H1 (cell line): ENCODE results near the gene EPHA7. TPM values are rescaled to one million over a fixed set of nuclear protein-coding genes. Genes with fewer than 3 reads are reported as not detected.

Source experiments
- CTCF ChIA-PET: fragments of 300-600 bp; sonication (Branson Sonifier 250); formaldehyde crosslinking; loops from one replicate; lab custom pipeline; 2021; ENCODE audit not compliant: partially characterized antibody; lab: Charles Lee
- POLR2A ChIA-PET: fragments of 300-600 bp; sonication (Branson Sonifier 250); formaldehyde crosslinking; loops from one replicate; lab custom pipeline; 2021; ENCODE audit warnings: inconsistent platforms; ENCODE audit not compliant: partially characterized antibody; lab: Charles Lee
- DNase-seq, 2 experiments: peaks; one replicate each; pipeline versions ENCODE4 v3.0.0 to v3.0.0-alpha.2; 2010 to 2022; ENCODE audit warnings: low spot score in 2 of 2, low read depth in 1 of 2, mixed read lengths in 1 of 2
- FAIRE-seq: peaks from 2 replicates; lab custom pipeline; 2011; peaks lifted over from hg19 to GRCh38; lab: Jason Lieb, UNC
- H2AFZ ChIP-seq: 2 replicates; pipeline ENCODE4 v1.8.1; 2012; ENCODE audit warnings: low read length, inconsistent platforms
- H2AK5ac ChIP-seq: 2 replicates; pipeline ENCODE4 v1.6.1; 2013; ENCODE audit warnings: low read depth, low read length
- H2BK120ac ChIP-seq: replicated peaks from 2 replicates; pipeline ENCODE3; 2013; ENCODE audit warnings: low read depth, low read length, inconsistent platforms
- H2BK12ac ChIP-seq: 2 replicates; pipeline ENCODE4 v1.6.1; 2013; ENCODE audit warnings: low read depth, low read length
- H2BK15ac ChIP-seq: 2 replicates; pipeline ENCODE4 v1.6.1; 2013; ENCODE audit warnings: low read length
- H2BK20ac ChIP-seq: 2 replicates; pipeline ENCODE4 v1.6.1; 2013; ENCODE audit warnings: low read length
- H2BK5ac ChIP-seq: 2 replicates; pipeline ENCODE4 v1.6.1; 2013; ENCODE audit warnings: low read depth, low read length
- H3K14ac ChIP-seq: 2 replicates; pipeline ENCODE4 v1.6.1; 2013; ENCODE audit warnings: inconsistent platforms; ENCODE audit not compliant: insufficient read length
- H3K18ac ChIP-seq: 2 replicates; pipeline ENCODE4 v1.6.1; 2013; ENCODE audit warnings: low read length; ENCODE audit errors: extremely low read depth
- H3K23ac ChIP-seq: 2 replicates; pipeline ENCODE4 v1.6.1; 2013; ENCODE audit warnings: inconsistent platforms; ENCODE audit not compliant: insufficient read length
- H3K23me2 ChIP-seq: 2 replicates; pipeline ENCODE4 v1.6.1; 2013; ENCODE audit warnings: low read depth, low read length
- H3K27ac ChIP-seq: 2 replicates; pipeline ENCODE4 v1.6.1; 2011; ENCODE audit warnings: low read depth, low read length, inconsistent platforms
- H3K27me3 ChIP-seq, 4 experiments: replicated peaks in 1 of 4; 1 replicate in 1 of 4; 2 replicates in 3 of 4; pipeline versions ENCODE4 v1.6.1 to v1.8.1; 2011 to 2013; ENCODE audit warnings: low read length in 3 of 4, mild to moderate bottlenecking in 3 of 4, inconsistent platforms in 2 of 4, mixed read lengths in 2 of 4, moderate library complexity in 1 of 4; ENCODE audit not compliant: control insufficient read depth in 3 of 4, insufficient read depth in 3 of 4; ENCODE audit errors: extremely low read depth in 1 of 4
- H3K36me3 ChIP-seq, 4 experiments: 2 replicates each; pipeline versions ENCODE4 v1.6.1 to v1.8.1; 2011 to 2013; ENCODE audit warnings: mild to moderate bottlenecking in 4 of 4, low read length in 3 of 4, moderate library complexity in 2 of 4, control low read depth in 1 of 4, inconsistent platforms in 1 of 4; ENCODE audit not compliant: insufficient read depth in 4 of 4, control insufficient read depth in 2 of 4
- H3K4ac ChIP-seq: replicated peaks from 2 replicates; pipeline ENCODE3; 2013; ENCODE audit warnings: low read length, low read depth, mixed read lengths, inconsistent platforms; ENCODE audit not compliant: insufficient read length
- H3K4me1 ChIP-seq, 4 experiments: replicated peaks in 1 of 4; 1 replicate in 1 of 4; 2 replicates in 3 of 4; pipeline versions ENCODE4 v1.6.1 to v1.8.1; 2011 to 2013; ENCODE audit warnings: low read length in 3 of 4, inconsistent platforms in 2 of 4, mixed read lengths in 1 of 4; ENCODE audit not compliant: insufficient read depth in 4 of 4, control insufficient read depth in 3 of 4
- H3K4me2 ChIP-seq, 2 experiments: 2 replicates each; pipeline versions ENCODE4 v1.6.1 to v1.8.1; 2011 to 2013; ENCODE audit warnings: low read depth in 2 of 2, low read length in 2 of 2, control low read depth in 1 of 2, inconsistent platforms in 1 of 2, mild to moderate bottlenecking in 1 of 2; ENCODE audit not compliant: insufficient read depth in 1 of 2
- H3K4me3 ChIP-seq, 4 experiments: fragments of 200-600, 300-600 bp in 1 of 4; sonication (generic), shearing (Covaris generic), sonication (Bioruptor Twin) in 1 of 4; 2 replicates each; pipeline versions ENCODE4 v1.5.1 to v1.8.1; 2011 to 2016; ENCODE audit warnings: low read length in 4 of 4, low read depth in 3 of 4, control low read depth in 2 of 4, inconsistent platforms in 2 of 4, mild to moderate bottlenecking in 2 of 4, mixed read lengths in 1 of 4, moderate library complexity in 1 of 4; ENCODE audit not compliant: insufficient read depth in 2 of 4; ENCODE audit errors: extremely low read depth in 1 of 4
- H3K56ac ChIP-seq: replicated peaks from 2 replicates; pipeline ENCODE3; 2013; ENCODE audit warnings: low read depth, mild to moderate bottlenecking, mixed read lengths, low read length, inconsistent platforms; ENCODE audit not compliant: insufficient read length
- H3K79me1 ChIP-seq: 2 replicates; pipeline ENCODE4 v1.6.1; 2013; ENCODE audit warnings: low read depth, low read length, control low read depth
- H3K79me2 ChIP-seq, 2 experiments: 2 replicates each; pipeline versions ENCODE4 v1.6.1 to v1.8.1; 2012 to 2013; ENCODE audit warnings: low read length in 2 of 2, mild to moderate bottlenecking in 2 of 2, inconsistent platforms in 1 of 2; ENCODE audit not compliant: insufficient read depth in 2 of 2, control insufficient read depth in 1 of 2
- H3K9ac ChIP-seq, 4 experiments: replicated peaks in 1 of 4; 1 replicate in 1 of 4; 2 replicates in 3 of 4; pipeline versions ENCODE4 v1.6.1 to v1.8.1; 2011 to 2013; ENCODE audit warnings: low read depth in 3 of 4, low read length in 3 of 4, control low read depth in 2 of 4, mild to moderate bottlenecking in 2 of 4, moderate library complexity in 2 of 4, inconsistent platforms in 1 of 4; ENCODE audit errors: extremely low read depth in 1 of 4
- H3K9me3 ChIP-seq, 2 experiments: 2 replicates each; pipeline versions ENCODE4 v1.6.1 to v1.8.1; 2012 to 2013; ENCODE audit warnings: mild to moderate bottlenecking in 2 of 2, moderate library complexity in 2 of 2, control low read depth in 1 of 2, inconsistent platforms in 1 of 2, low read depth in 1 of 2, low read length in 1 of 2, mixed read lengths in 1 of 2; ENCODE audit not compliant: insufficient read depth in 2 of 2
- H4K20me1 ChIP-seq, 2 experiments: replicated peaks in 1 of 2; 2 replicates each; pipeline versions ENCODE3 to v1.8.1; 2011 to 2013; ENCODE audit warnings: inconsistent platforms in 2 of 2, low read length in 2 of 2, mild to moderate bottlenecking in 1 of 2; ENCODE audit not compliant: insufficient read depth in 2 of 2, control insufficient read depth in 1 of 2
- H4K5ac ChIP-seq: 2 replicates; pipeline ENCODE4 v1.6.1; 2013; ENCODE audit warnings: low read length, low read depth, mixed read lengths, inconsistent platforms; ENCODE audit not compliant: insufficient read length
- H4K8ac ChIP-seq: 2 replicates; pipeline ENCODE4 v1.8.0; 2013; ENCODE audit warnings: mild to moderate bottlenecking, moderate library complexity, low read length, inconsistent platforms; ENCODE audit not compliant: insufficient read depth; ENCODE audit errors: extremely low read depth
- H4K91ac ChIP-seq: replicated peaks from 2 replicates; pipeline ENCODE3; 2013; ENCODE audit warnings: low read length, mixed read lengths, inconsistent platforms; ENCODE audit not compliant: insufficient read length
- ATF3 ChIP-seq: IDR thresholded peaks from 2 replicates; pipeline ENCODE4 v1.6.1; 2011; ENCODE audit warnings: low read depth, mild to moderate bottlenecking, low read length; ENCODE audit not compliant: insufficient read depth
- BRCA1 ChIP-seq: IDR thresholded peaks from 2 replicates; pipeline ENCODE4 v1.6.1; 2012; ENCODE audit warnings: low read depth, low read length, improper control_type of control experiment
- EZH2 ChIP-seq: fragments of 200-600 bp; sonication (generic); IDR thresholded peaks from 2 replicates; pipeline ENCODE4 v1.7.1; 2012; ENCODE audit warnings: low read depth, mild to moderate bottlenecking, moderate library complexity, low read length, inconsistent platforms; ENCODE audit not compliant: severe bottlenecking
- HDAC2 ChIP-seq, 2 experiments: fragments of 300-600 bp in 1 of 2; sonication (generic) in 1 of 2; IDR thresholded peaks; 2 replicates each; pipeline ENCODE4 v1.6.1; 2011 to 2012; ENCODE audit warnings: low read depth in 2 of 2, low read length in 2 of 2, mild to moderate bottlenecking in 2 of 2, moderate library complexity in 2 of 2, borderline replicate concordance in 1 of 2, inconsistent platforms in 1 of 2
- JUND ChIP-seq: IDR thresholded peaks from 2 replicates; pipeline ENCODE4 v1.6.1; 2011; ENCODE audit warnings: mild to moderate bottlenecking, improper control_type of control experiment, low read length
- RAD21 ChIP-seq, 2 experiments: IDR thresholded peaks in 1 of 2; conservative IDR thresholded peaks in 1 of 2; 2 replicates each; pipeline ENCODE4 v1.6.1; 2011; ENCODE audit warnings: low read depth in 2 of 2, low read length in 2 of 2, improper control_type of control experiment in 1 of 2, inconsistent platforms in 1 of 2, mild to moderate bottlenecking in 1 of 2, moderate library complexity in 1 of 2
- RFX5 ChIP-seq: IDR thresholded peaks from 2 replicates; pipeline ENCODE4 v1.6.1; 2011; ENCODE audit warnings: low read depth, low read length, improper control_type of control experiment, borderline replicate concordance
- RXRA ChIP-seq: IDR thresholded peaks from 2 replicates; pipeline ENCODE4 v1.6.1; 2011; ENCODE audit warnings: low read depth, mild to moderate bottlenecking, low read length, moderate library complexity; ENCODE audit not compliant: insufficient read depth
- SIRT6 ChIP-seq: IDR thresholded peaks from one replicate; pipeline ENCODE4 v1.7.1; 2012; ENCODE audit warnings: low read length, inconsistent platforms
- SIX5 ChIP-seq: IDR thresholded peaks from 2 replicates; pipeline ENCODE4 v1.6.1; 2011; ENCODE audit warnings: mild to moderate bottlenecking, low read depth, low read length
- TBP ChIP-seq: IDR thresholded peaks from 2 replicates; pipeline ENCODE4 v1.6.1; 2011; ENCODE audit warnings: low read depth, low read length, improper control_type of control experiment
- YY1 ChIP-seq: IDR thresholded peaks from 2 replicates; pipeline ENCODE4 v1.6.1; 2011; ENCODE audit warnings: low read depth, mild to moderate bottlenecking, low read length
- WGBS, 2 experiments: shearing (Covaris generic) in 1 of 2; methylation state at CpG; one replicate each; pipeline versions ENCODE4 v1.1.6 to v1.1.7; 2013 to 2015; ENCODE audit warnings: low lambda C conversion rate in 2 of 2, mixed read lengths in 2 of 2, inconsistent platforms in 1 of 2, low coverage in 1 of 2, missing lambda C conversion rate in 1 of 2; ENCODE audit not compliant: insufficient replicate concordance in 2 of 2, insufficient coverage in 1 of 2, insufficient read length in 1 of 2; ENCODE audit errors: extremely low coverage in 1 of 2, missing lambda C conversion rate in 1 of 2; 5-methylcytosine and 5-hydroxymethylcytosine counted together
- polyA plus RNA-seq, 7 experiments: library from polyadenylated mRNA; depleted of rRNA in 3 of 7; stranded (reverse) in 5 of 7; unstranded in 2 of 7; fragments of >200 nt in 5 of 7; fragments of 200-250 nt in 2 of 7; gene quantifications; 1 replicate in 5 of 7; 2 replicates in 1 of 7; 4 replicates in 1 of 7; pipeline versions ENCODE4 v1.2.1 to v1.2.3, GENCODE V29; 2011 to 2013; ENCODE audit warnings: missing spikeins in 2 of 7, mixed read lengths in 2 of 7
- total RNA-seq: library from RNA; stranded (reverse); fragmentation: NEBNext Ultra II Directional; extraction: Animal tissue kit (Norgen Biotek cat#: 25700); gene quantifications from 2 replicates; pipeline ENCODE4 v1.2.1, GENCODE V29; 2021

EPHA7 gene
- total and polyA plus RNA-seq, 2 of the 8 experiments (the other 6 are each of a cell fraction or from before 2014, with no cell fraction given), result 1.3 to 6.8 TPM

DNA sequence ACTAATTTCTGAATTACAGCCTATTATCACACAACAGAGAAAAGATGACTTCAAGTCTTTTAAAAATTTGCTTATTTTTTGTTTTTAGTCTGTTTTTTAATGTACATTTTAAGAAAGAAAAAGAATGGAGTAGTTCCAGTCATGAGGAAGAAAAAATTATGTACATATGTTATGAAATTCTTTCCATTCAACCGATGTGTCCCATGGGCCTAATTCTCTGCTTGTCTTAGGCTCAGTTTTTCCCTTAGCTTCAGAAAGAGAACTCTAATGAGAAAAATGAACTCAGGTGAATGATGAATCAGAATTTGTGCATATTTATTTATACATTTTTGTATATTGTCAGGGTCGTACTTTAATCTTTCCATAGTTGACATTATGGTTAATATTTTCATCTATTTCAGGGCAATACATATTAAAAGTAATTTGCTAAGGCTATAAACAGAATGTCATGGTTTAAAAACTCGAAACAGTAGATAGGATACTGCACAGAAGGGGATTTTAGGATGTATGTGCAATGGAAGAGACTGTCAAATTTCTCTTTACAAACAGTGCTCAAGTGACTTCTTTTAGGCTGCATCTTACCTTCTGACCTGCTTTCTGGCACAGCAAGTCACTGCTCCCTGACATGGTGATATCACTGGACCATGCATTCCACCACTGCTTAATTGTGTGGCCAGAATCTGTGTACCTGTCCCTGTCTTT, 153.1 kb downstream of the EPHA7 start:
- no peak overlapping the region for H3K4me2 ChIP-seq
- ChIA-PET CTCF (no interaction called here), POLR2A (no interaction called here)
- H3K27ac ChIP-seq, result no peak overlapping the region
- H4K20me1 ChIP-seq, result no peaks in the 10 kb centered on the region
- no peaks in the 10 kb centered on the region for H3K4me1 ChIP-seq
- no peak overlapping the region for H4K5ac ChIP-seq
- no peak overlapping the region for H2BK20ac ChIP-seq
- H2BK15ac ChIP-seq, result no peak overlapping the region
- DNase-seq, result no peak
- WGBS, 2 experiments, result 89% methylated on average over 3 of the region's 3 CpGs; no CpG with 5 or more reads in 1 of the 2 experiments
- H3K79me1 ChIP-seq, result no peaks in the 10 kb centered on the region
- H3K18ac ChIP-seq, result no peak overlapping the region
- H2AFZ ChIP-seq, result no peak overlapping the region
- no peaks in the 10 kb centered on the region for H3K27me3 ChIP-seq
- no peaks in the 10 kb centered on the region for H3K23me2 ChIP-seq
- H3K4ac ChIP-seq, result no peak overlapping the region
- H3K9ac ChIP-seq, result no peak overlapping the region
- no peak overlapping the region for H2BK120ac ChIP-seq
- H2BK12ac ChIP-seq, result no peak overlapping the region
- no peak overlapping the region for H4K8ac ChIP-seq
- H3K9me3 ChIP-seq, result no peaks in the 10 kb centered on the region
- no peaks in the 10 kb centered on the region for H3K79me2 ChIP-seq
- H3K4me3 ChIP-seq, result no peak overlapping the region
- no peak overlapping the region for H4K91ac ChIP-seq
- H3K36me3 ChIP-seq, result no peaks in the 10 kb centered on the region
- no peak for TF ChIP-seq SIRT6
- no peak for TF ChIP-seq BRCA1
- no peak for TF ChIP-seq SIX5
- TF ChIP-seq RAD21 (IDR thresholded peaks at IDR 0.05 in 1 of 2, conservative IDR thresholded peaks at IDR 0.05 in 1 of 2; ENCODE audit: low read depth in 2 of 2, low read length in 2 of 2), result no peak
- no peak for TF ChIP-seq TBP
- no peak for TF ChIP-seq ATF3
- TF ChIP-seq RFX5, result no peak
- TF ChIP-seq EZH2, result no peak
- no peak for TF ChIP-seq HDAC2 (IDR thresholded peaks at IDR 0.05; ENCODE audit: borderline replicate concordance in 1 of 2, low read depth in 2 of 2, low read length in 2 of 2)
- no peak for TF ChIP-seq YY1
- no peak for TF ChIP-seq RXRA
- TF ChIP-seq JUND, result no peak
- H2BK5ac ChIP-seq, result no peak overlapping the region
- FAIRE-seq, result no peak
- no peak overlapping the region for H3K14ac ChIP-seq
- H3K56ac ChIP-seq, result no peak overlapping the region
- no peak overlapping the region for H3K23ac ChIP-seq
- H2AK5ac ChIP-seq, result no peak overlapping the region
